ENCODE measurements around the gene APOO.

The APOO gene

DNA sequence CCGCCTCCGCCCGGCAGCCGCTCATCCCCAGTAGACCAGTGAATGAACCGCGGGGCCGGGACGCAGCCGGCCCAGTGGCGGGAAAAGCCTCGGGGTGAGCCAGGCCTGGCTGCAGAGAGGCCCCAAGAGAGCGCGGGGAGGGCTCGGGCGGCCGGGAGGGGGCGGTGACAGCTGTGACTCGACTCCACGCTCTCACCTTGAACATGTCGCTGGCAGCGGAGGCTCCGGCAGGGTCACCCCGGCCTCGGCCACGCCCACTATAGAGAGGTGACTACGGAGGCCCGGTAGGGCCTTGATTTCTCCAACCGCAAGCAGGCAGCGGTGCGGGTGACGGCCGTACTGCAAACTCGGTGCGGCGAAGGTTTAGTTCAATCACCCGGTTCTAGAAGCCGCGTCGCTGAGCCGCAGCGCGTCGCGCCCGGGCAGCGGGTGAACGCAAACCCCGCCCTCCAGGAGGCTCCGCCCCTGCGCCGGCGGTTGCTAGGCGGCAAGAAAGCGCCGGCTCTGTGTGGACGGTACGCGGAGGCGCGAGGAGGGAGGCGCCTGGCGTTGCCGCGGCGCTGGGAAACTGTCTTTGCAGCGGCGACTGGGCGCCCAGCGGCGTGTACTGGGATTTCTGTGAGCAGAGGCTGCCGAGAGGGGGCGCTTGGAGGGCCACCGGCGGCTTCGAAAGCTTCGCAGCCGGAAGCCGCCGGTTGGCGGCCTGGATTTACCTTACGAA lies at the start of gene APOO, which contains the start of gene CXorf58:
Gene APOO, minus strand, starts transcription at position 441 of the 721 bp plus-strand sequence. Its CDS starts 236 bp downstream, at position 205.
Gene CXorf58, plus strand, starts transcription at position 509 of the 721 bp plus-strand sequence. CDS start 2,297 bp downstream, outside the sequence.
- DNase-seq: peak; percentile 99

DNA sequence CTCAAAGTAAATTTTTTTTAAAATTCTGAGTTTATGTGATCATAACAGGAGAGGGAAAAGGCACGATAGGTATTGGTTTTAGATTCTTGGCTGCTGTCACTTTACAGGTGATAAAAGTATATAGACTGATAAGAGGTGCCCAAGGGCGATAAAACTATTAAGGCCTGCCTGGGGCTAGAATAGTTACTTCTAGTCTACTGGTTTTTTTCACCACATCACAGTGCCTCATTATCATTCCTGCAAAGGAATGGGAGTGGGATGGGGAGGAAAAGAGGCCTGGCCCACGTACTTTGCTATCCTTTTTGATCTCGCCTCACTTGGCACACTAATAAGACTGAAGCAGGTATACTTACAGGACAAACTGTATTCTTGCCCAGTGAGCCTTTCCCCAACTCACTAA lies 46.7 kb upstream of the APOO start:
- no peak for DNase-seq

DNA sequence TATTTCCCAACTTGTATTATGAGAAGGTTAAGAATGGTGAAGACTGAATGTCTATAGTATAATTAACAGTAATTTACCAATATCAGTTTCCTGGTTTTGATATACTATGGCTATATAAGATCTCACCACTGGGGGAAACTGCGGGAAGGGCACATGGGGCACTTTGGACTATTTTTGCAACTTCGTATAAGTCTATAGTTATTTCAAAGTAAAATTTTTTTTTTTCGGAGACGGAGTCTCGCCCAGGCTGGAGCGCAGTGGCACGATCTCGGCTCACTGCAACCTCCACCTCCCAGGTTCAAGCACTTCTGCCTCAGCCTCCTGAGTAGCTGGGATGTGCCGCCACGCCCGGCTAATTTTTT lies 46.2 kb upstream of the APOO start:
- no peak for DNase-seq

DNA sequence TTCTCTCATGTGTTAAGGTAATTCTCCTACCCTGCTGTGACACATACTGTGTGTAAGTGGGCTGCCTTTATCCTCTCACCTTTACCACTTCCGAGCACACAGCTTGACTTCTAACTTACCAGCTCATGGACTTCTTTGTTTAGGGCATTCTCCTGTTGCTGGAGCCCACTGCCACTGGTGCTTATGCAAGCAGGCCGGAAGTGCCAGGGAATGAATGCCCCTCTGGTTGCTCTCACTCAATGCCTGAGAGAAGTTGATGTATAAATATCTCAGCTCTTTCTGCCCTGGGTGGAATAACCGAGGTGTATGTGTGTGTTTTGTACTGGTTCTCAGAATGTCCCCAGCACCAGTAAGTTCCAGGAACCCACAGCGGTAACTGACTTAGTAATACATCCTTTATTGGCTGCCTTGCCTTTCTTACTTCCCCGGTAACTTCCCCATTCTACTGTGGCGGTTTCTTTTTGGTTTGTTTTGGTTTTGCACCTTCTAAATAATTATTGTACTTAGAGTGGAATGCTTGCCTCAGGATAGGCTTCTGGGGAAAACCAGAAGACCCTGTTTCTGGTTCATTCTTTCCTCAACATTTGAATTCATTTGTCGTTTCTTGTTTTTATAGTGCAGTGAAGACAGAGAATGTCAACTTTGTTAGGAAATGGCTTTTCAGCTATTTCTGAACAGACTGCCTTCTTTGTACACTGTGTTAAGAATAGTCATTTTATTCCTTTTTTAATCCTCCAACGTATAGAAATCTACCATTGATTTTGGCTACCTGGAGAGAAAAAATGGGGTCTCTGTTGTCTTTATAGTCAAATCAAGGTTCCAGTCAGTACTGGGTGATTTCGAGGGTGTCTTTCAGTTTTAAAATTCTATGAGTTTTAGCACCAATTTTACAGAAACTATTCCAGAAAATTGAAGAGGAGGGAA lies 45.5 kb upstream of the APOO start:
- DNase-seq: no peak

DNA sequence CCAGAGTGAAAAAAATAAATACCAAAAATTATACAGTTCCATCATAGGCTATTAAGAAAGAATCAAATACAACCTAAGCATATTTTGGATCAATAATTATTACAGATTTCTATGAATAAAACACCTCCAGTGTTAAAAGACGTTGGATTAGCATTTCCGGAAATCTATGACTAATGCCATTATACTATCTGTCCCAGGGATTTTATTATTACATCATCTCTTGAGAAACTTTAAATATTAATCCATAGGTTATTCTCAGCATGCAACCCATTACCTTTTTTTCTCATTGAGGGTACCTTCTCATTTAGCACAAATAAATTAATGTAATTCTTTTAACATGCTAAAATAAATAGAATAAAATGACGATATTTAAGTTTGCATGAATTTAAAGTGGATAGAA lies 44.7 kb upstream of the APOO start:
- no peak for DNase-seq

DNA sequence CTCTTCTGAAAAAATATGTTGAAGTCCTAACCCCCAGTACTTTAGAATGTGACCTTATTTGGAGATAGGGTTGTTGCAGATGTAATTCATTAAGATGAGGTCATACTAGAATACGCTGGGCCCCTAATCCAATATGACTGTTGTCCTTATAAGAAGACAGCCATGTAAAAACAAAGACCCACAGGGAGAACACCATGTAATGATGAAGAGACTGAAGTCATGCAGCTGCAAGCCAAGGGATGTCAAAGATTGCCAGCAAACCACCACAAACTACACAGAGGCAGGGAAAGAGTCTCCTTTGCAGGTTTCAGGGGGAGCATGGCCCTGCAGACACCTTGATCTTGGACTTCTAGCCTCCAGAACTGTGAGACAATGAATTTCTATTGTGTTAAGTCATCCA lies 37.5 kb upstream of the APOO start:
- no peak for DNase-seq

DNA sequence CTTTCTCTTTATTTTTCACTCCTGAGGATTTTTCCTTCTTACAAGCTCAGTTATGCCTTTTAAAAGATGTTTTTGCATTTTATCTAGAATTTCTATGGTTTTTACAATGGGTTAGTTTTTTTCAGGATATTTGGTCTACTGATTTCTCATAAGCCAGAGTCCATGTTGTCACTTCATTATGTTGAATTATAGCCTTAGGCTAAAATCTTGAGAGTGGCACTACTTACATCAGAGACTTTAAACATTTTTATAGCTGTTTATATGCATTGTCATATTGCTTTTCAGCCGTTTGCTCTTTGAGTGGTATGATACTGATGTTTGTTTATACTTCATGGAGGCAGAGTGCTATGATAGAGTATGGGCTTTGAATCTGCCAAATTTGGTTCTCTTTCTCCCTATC lies 36.5 kb upstream of the APOO start:
- no peak for DNase-seq

DNA sequence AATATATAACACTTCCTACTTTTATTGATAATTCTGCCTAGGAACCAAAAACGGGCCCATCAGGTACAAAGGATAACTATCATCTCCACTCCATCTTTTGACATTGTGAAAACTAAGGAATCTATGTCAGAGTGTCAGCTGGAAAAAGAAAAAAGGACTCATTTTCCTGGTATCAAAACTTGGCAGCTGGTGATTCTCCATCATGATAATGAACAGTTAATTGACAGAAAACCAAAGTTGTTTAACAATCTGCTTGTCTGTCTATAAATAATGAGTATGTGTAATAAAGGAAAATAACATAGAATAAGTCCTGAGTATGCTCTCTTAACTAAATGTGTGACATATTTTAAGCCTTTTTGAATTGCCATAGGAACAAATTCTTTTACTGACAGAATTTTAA lies 31.5 kb upstream of the APOO start:
- DNase-seq: no peak

DNA sequence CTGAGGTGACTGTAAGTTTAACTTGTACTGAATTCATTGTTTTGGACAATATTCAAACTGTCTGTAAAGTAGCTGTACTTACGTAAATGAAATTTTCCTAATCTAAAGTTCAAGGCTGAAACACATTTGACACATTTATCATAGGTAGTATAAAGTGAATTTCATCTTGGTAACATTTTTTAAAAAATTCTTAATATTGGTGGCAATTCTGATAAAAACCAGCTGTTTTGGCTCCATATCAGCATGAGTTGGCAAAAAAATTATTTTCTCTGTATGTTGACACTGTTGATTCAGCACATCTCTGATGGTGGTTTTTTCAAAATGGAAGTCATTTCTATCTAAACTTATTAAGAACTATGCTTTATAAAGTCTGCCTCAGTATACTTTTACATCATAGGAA lies 31.0 kb upstream of the APOO start:
- no peak for DNase-seq

DNA sequence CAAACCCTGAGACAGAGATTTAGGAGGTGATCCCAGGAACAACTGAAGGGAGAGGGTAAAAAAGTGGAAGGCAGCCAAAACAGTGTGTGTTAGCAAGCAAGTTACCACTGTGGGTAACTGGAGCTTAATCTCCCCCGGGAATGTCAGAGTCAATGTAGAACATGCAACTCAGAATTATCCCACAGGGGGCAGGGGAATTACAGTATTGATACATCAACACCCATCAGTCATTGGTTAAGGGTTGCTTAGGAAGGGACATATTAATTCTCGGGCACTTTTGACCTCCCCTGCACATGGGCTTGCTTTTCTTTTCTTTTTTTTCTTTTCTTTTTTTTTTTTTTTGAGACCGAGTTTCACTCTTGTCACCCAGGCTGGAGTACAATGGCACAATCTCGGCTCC lies 29.4 kb upstream of the APOO start:
- no peak for DNase-seq

DNA sequence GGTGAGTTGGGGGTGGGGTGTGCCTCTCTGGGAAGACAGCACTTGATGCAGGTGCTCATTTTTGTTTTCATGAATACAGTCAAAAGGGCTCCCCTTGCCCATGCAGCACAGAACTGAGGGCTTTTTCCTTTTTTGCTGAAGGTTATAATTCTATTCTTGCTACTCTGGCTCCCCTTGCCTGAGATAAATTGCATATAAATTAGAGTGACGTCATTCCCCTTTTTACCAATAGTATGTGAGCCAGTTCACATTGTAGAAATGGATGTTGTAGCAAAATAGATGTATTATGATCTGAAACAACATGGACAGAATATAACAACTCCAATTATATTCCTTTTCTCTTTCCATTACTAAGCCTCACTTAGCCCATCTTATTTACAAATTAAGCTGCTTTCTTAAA lies 28.4 kb upstream of the APOO start:
- no peak for DNase-seq

DNA sequence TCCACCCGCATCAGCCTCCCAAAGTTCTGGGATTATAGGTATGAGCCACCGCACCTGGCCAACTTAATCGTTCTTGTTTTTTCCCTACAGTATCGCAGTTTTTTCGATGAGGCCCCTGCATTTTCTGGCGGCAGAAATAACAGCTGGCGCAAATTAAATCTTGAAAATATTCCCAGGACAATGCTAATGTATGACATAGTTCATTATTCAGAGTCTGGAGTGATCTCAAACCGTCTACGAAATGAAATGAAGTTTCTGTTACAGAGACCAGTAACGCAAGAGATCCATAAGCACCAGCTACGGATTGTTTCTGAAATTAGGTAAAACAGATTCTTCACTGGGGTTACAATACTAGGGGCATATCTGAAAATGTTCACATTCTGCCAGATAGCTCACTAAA lies 27.4 kb upstream of the APOO start:
- no peak for DNase-seq

DNA sequence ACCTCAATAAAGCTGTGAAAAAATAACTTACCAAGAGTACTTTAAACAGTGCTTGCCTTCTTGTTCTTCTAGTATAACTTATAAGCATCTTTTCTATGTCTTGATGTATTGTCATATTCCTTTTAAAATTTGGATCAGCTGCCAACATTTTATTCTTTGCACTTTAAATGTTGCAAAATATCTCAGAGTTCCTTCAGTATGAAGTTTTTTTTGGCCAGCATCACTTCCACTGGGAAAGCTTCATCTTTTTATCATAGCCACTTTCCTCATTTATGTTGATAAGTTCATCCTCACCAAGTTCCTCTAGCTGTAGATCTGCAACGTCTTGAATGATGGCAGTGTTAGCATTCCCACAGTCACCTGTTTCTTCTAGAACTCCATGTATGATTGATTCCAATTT lies 24.3 kb upstream of the APOO start:
- no peak for DNase-seq

DNA sequence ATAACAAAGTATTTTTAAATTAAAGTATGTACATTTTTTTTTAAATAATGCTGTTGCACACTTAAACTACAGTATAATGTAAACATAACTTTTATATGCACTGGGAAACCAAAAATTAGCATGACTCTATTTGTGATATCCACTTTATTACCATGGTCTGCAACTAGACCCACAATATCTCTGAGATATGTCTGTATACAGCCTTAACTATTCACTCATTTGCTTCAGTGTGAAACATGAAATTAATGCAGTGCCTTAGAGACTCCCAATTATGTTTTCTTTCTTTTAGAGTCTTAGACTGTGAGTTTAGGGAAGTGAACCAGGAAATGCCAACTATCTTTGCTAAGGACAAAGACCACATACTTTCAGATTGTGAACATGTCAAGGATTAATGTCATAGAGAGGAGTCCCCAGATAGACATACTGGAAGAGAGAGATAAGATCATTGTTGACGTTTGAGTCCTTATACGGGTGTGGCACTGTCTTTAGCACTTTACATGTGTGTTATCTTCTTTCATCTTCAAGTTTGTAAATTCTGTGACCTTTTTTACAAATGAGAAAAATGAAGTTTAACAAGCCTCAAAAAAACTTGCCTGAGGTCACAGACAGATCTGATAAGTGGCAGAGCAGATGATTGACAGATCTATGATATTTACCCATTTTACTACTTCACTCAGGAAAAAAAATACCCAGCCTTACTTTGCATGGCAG lies 23.3 kb upstream of the APOO start:
- no peak for DNase-seq

DNA sequence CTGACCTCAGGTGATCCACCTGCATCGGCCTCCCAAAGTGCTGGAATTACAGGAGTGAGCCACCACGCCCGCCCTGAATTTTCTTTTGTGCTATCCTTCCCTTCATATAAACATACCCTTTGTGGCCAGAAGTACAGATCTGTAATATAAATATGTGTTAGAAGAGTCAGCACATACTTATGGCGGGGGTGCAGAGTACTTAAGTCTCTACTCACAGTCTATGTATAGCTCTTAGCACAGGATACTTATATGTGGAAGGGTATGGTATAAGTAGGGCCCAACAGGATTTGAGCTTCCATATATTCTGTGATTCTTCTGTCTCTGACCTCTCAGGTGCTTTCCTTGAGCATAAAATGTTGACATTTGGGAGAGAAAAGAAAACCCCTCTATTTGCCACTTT lies 18.3 kb upstream of the APOO start:
- no peak for DNase-seq

DNA sequence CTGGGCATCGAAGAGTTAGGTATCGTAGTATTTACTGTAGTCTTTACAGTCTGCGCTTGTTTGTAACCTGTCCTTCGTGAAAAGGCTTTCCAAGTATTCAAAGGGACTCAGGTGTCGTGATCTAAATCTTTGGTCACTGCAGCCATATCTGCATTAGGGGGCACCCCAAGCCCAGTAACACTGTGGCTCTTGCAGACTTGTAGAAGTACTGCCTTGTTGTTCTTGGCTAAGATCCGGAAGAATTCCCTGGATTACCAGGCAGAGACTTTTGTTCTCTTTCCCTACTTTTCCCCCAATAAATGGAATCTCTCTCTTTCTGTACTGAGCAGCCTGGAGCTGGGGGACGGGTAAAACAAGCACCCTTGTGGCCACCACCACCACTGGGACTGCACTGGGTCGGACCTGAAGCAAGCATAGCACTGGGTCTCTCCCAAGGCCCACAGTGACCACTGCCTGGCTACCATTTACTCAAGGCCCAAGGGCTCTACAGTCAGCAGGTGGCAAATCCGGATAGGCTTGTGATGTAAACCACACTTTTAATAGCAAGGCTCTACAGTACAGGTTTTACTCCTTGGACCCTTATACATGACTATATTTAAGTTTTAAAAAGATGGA lies 12.1 kb upstream of the APOO start:
- DNase-seq: no peak

DNA sequence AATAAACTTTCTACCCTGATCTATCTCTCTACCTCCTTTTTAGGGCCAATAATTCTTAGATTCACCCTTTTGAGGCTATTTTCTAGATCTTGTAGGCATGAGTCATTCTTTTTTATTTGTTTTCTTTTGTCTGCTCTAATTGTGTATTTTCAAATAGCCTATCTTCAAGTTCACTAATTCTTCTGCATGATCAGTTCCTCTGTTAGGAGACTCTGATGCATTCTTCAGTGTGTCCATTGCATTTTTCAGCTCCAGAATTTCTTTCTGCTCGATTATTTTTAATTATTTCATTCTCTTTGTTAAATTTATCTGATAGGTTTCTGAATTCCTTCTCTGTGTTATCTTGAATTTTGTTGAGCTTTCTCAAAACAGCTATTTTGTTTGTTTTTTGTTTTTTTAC lies 11.4 kb upstream of the APOO start:
- DNase-seq: no peak

DNA sequence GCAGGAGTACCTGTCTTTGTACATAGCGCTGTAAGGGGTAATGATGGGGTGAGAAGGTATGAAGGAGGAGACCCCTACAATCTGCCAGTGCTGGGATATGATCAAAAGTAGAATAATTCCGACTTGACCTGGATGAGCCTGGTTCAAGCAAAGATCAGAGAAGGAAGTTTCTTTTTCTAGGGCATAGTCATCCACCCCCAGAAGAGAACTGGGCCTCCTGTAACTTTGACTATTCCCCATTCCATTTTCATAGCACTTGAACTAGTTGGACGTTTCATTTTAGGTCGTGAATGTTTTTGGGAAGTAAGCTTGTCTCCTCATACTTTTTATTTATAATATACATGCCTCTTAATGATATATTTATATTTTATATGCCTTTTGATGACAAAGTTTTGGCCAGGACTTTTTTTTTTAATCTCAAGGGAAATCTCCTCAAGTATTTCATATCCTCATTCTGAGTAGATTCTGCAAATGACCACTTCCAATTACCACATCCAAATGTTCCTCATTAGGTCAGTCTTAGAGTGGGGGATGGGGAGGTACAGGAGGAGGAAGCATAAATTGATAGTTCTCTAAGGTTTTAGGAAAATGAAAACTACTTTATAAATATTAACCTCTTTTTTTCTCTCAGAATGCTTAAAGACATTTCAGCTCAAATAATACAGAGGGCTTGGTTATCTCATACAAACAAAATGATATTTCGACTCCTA lies 3.5 kb upstream of the APOO start:
- no peak for DNase-seq

DNA sequence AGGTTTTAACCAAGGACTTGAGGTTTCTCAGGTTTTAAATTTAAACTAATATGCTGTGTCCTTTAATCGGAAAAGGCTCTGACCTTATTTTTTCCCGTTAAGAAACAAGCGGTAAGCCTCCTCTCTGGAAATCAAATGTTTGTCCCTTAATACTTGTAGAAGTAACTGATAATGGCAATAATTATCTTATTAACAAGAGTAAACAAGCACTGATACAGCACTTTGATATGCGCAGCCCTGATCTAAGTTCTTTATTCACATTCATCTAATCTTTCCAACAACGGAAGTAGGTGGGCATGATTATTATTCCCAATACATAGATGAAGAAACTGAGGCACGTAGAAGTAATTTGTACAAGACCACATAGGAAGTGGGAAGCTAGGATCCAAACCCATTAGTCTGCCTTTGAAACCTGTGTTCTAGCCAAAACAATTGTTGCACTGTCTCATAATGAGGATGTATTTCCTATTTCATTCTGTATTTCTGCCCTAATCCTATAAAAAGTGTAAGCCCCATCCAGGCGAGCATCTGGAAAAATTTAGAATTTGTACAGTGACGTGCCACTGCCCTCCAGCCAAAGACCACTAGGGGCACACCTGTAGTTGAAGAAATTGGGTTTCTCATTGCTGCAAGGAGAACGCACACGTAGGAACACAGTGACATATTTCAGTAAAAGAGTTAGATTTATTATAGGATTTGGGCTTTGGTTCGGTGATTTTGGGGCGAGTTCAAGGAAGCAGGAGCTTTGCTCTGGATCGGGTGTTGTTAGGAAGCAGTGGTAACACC lies 674 bp upstream of the APOO start:
- DNase-seq: no peak

DNA sequence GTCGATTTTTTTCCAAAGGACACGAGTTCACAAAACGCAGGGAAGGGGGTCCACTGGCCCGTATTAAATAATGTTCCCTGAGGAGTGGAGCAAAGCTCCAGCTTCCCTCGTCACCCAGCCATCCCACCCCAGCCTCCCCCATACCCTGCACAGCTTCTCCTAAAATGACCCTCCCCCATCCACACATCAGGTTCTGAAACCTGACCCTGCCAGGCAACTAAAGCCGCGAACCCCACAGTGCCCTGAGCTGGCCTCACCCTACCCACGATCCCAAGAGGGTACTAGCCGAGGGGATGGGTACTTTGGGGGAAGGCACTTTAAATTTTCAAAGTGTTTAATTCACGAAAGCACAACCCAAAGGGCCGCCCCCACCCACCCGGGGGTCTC lies 634 bp downstream of the APOO start:
- no peak for DNase-seq

DNA sequence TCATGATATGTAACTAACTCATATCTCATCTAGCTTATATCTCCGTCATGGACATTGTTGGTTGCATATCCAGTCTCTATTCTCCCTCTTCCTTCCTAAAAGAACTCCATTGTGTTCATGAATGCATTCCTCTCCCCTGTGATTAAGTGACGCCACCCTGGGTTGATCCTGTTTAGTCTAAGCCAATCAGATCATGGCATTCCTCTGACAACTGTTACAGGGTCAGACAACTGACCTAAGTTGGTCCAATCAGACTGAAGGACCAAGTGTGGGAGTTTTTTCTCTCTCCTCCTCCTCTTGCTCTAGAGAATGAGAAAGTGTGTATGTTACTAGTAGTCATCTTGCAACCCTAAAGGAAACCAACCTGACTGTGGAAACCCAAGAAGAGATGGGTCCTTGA lies 3.6 kb downstream of the APOO start:
- no peak for DNase-seq

DNA sequence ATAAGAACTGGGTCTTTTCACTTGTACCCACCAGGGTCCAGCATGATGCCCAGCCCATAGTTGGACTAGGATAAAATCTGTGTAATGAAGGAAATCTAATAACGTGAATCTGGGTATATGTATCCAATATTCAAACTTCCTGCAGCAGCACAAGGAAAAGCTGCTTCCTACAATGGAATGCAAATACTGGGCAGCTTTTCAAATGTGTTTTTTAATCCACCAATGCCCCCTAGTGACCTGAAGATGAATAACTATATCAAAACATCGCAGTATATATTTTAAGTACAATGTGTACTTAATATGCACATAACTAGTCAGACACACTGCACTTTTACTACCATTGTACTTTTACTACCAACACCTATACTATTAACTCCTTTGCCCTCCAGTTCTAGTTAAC lies 5.3 kb downstream of the APOO start:
- peak; percentile 65 for DNase-seq

All from NCI-H526 treated with DMSO at 0.1 percent for 48 hours (cell line).